GM10248 (cell line): ENCODE measurements around the gene COMP.

ENCODE experiments used
- CTCF ChIA-PET: fragments of 300-600 bp; sonication (Branson Sonifier 250); formaldehyde crosslinking; extraction: SDS; loops from one replicate; lab custom pipeline; 2021; ENCODE audit warnings: antibody characterized with exemption; lab: Yijun Ruan, JAX
- POLR2A ChIA-PET: fragments of 350-650 bp; sonication (Branson Sonifier 250); formaldehyde crosslinking; extraction: SDS; loops from one replicate; lab custom pipeline; 2020; ENCODE audit warnings: antibody characterized with exemption; lab: Yijun Ruan, JAX
- DNase-seq: peaks from one replicate; pipeline ENCODE4 v3.0.0; 2012; ENCODE audit errors: extremely low spot score
- TF ChIP-seq, protein P1 (sequence below): IDR thresholded peaks from 2 replicates; pipeline ENCODE4 v1.5.1; 2012; ENCODE audit warnings: mild to moderate bottlenecking, low read depth; ENCODE audit errors: extremely low read depth, missing control alignments, control extremely low read depth

The COMP gene

DNA sequence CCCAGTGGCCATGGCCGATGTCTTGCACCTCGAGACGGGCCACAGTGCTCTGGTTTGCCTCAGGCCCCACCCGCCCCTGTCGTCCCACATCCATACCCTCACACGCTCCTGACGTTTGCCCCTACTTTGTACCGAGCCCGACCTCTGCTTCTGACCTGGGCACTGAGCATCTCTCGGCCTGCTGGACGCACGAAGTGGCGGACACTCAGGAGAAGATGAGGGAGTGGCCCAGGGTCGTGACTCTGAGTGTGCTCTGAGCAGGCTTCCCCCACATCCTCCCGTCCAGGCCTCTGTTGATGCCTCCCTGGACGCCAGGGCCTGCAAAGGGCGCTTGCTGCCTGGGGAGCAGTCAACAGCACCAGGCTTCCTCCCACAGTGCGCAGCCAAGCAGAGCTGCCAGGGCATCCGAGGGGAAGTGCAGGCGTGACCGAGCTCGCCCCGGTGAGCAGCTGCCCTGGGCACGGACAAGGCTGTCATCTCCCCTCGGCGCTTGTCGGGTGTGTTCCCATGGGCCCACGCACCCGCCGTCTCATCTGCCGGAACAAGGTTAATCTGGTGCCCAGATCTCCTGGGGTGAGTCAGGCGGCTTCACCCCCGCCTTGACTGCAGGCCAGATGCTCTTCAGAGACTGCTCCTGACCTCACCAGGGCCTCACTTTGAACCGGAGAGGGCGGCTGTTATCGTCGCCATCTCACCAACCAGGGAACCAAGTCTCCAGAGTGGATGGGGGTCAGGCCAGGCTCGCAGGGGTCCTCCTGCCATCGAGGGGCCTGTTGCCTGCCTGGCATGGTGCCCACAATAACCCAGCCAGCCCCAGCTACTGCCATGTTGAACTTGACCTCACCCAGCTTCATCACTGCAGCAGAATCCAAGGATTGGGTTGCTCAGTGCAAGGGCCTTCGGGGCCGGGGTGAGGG is 27.2 kb downstream of the COMP start:
- ChIA-PET CTCF (no interaction called here), POLR2A (no interaction called here)
- no peak for DNase-seq

DNA sequence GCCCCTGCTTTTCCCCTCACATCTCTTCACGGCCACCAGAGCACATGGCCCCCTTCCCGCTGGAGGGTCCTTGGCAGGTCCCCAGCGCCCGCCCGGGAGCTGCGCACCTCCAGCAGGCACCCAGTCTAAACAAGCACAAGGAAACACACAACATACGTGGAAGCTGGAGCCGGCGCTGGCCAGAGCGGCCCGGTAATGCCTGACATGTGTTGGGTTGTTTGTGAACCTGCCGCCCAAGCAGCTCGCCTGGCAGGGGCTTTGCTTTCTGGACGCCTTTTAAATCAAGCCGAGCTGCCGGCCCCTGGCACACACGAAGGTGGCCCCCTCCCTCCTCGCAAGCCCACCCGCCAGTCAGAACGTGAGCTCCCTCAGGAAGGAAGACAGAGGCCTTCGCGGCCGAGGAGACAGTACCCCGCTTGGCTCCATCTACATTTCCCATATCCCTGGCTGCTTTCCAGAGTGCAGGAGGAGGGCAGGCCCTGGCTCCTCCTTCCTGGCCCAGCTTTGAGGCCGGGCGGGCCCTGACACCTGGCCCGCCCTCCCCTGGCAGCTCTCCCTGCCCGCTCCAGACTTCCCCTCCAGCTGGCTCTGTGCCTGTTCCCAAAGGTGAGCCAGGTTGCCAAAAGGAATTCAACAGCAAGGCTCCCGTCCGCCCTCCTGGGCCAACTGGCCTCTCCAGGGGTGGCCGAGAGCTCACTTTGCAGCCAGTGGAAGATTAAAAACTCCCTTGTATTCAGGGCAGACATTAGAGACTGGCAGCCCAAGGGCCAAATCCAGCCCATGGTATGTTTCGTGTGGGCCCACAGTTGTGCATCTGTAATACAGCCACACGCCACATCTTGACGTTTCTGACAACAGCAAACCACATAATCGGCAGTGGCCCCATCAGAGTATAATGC is 28.7 kb downstream of the COMP start:
- ChIA-PET POLR2A (no interaction called here), CTCF (no interaction called here)
- DNase-seq = no peak
- TF ChIP-seq, protein P1, sequence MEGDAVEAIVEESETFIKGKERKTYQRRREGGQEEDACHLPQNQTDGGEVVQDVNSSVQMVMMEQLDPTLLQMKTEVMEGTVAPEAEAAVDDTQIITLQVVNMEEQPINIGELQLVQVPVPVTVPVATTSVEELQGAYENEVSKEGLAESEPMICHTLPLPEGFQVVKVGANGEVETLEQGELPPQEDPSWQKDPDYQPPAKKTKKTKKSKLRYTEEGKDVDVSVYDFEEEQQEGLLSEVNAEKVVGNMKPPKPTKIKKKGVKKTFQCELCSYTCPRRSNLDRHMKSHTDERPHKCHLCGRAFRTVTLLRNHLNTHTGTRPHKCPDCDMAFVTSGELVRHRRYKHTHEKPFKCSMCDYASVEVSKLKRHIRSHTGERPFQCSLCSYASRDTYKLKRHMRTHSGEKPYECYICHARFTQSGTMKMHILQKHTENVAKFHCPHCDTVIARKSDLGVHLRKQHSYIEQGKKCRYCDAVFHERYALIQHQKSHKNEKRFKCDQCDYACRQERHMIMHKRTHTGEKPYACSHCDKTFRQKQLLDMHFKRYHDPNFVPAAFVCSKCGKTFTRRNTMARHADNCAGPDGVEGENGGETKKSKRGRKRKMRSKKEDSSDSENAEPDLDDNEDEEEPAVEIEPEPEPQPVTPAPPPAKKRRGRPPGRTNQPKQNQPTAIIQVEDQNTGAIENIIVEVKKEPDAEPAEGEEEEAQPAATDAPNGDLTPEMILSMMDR = no peak

More for the DNA sequence above, 27.2 kb downstream of the COMP start:
- TF ChIP-seq, protein P1 = no peak

DNA sequence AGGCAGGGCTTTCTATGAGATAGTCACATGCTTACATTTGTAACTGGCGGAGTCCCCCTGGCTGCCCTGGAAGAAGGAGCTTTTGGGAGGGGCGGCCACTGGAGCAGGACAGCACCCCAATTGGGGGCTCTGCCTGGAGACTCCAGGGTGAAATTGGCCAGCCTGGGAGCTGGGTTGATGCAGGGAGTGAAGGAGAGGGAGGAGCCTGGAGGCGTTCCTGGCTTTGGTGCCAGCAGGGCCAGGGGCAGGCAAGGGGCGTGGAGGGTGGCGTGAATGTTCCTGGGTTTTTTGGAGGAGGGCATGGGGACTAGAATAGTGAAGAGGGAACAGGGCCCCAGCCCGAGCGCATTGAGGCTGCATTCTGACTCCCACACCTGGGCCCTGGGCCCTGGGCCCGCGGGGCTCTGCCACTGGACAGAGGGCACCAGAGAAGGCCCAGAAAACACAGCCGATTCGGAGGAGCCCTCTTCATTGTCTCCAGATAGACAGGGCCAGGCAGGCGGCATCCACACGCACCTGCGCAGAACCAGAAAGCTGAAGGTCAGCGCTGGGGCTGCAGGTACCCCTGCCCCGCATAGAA is 29.5 kb downstream of the COMP start:
- DNase-seq = no peak
- POLR2A ChIA-PET = no interaction called here
- TF ChIP-seq, protein P1 = no peak
- CTCF ChIA-PET = interaction anchor here (1.3 kb wide), 2 partner anchors 14 to 16 kb away, joined by 3 read pairs; no protein-coding TSS in a partner anchor

DNA sequence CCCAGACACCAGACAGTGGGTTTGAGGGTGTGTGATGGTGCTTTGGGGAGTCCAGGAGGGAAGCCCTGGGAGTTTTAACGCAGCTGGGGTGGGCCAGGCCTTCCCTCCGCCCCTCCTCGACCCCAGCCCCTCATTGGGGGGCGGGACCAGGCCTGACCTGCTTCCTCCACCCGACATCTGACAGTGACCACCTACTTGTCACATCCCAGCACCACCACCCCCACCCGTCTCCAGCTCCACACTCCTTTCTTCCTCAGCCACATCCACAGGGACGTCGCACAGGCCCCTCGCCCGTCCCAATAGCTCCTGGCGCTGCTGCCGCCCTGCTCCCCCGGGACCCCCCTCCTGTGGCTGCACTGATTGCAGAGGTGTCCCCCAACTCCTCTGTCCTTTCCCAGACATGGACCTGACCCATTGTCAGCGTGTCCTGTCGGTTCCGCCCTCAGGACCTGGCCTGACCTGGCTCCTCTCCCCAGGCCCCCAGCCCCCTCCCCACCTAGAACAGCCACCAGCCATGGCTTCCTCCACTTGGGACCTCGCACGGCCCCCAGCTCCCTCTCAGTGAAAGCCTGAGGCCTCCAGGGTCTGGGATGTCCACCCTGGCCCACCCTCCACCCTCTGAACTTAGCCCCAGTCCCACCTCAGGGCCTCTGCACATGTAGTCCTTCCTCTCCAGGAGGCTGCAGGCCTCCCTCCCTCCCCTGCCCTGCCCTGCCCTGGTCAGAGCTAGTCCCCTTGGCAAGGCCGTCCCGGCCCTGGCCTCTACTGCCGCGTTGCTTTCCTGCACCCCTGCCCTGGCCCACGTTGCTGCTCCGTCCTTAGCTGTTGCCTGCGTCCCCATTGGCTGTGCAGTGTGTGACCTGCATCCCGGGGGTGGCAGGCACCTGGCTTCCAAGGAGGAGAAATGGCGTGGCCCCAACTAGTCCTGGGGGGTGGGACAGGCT is 30.4 kb downstream of the COMP start:
- ChIA-PET POLR2A (no interaction called here), CTCF (interaction anchor here (1.3 kb wide), 3 partner anchors 15 to 19 kb away, joined by 3 to 4 read pairs (median 3); no protein-coding TSS in a partner anchor)
- TF ChIP-seq, protein P1 = no peak
- no peak for DNase-seq

DNA sequence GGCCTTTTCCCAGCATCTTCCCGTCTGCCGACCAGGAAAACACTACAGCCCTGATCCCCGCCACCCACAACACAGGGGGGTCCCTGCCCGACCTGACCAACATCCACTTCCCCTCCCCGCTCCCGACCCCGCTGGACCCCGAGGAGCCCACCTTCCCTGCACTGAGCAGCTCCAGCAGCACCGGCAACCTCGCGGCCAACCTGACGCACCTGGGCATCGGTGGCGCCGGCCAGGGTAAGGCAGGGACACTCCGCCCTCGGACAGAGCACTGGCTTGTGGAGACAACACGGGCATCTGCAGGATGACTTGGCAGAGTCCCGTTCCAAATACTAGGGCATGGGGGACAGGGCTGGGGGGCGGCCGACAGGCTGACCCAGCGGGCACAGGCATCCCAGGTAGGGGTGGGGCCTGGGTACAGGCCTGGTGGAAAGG is 31.1 kb downstream of the COMP start:
- TF ChIP-seq, protein P1 = no peak
- ChIA-PET POLR2A (no interaction called here), CTCF (interaction anchor here (1.3 kb wide), 1 partner anchor 18 kb away, joined by 4 read pairs; no protein-coding TSS in a partner anchor)
- no peak for DNase-seq
